Measurements from ENCODE around the gene PCP2.

The PCP2 gene

GRCh38 chr19:7670150-7670783 lies 36.7 kb upstream of the PCP2 start:
- Mint-ChIP-seq H3K4me1 (peaks cover 21% of the 10 kb centered on the region), H3K9me3 (peaks cover 3% of the 10 kb centered on the region), H3K27me3 (peaks cover 81% of the 10 kb centered on the region), H3K4me3 (peak overlapping the region; percentile 64), H3K27ac (no peak overlapping the region), H3K36me3 (no peaks in the 10 kb centered on the region)
- peak; percentile 39 for ATAC-seq

GRCh38 chr19:7669641-7670040 lies 36.1 kb upstream of the PCP2 start:
- Mint-ChIP-seq H3K4me3 (no peak overlapping the region), H3K36me3 (no peaks in the 10 kb centered on the region), H3K27me3 (peaks cover 77% of the 10 kb centered on the region), H3K27ac (no peak overlapping the region), H3K9me3 (peaks cover 3% of the 10 kb centered on the region), H3K4me1 (peaks cover 20% of the 10 kb centered on the region)
- no peak for ATAC-seq

GRCh38 chr19:7668842-7669241 lies 35.3 kb upstream of the PCP2 start, which contains the start of gene RETN:
RETN (plus strand) TSS chr19:7669049; CDS start chr19:7669327, 278 bp downstream.
- H3K9me3 Mint-ChIP-seq, result no peaks in the 10 kb centered on the region
- no peaks in the 10 kb centered on the region for H3K36me3 Mint-ChIP-seq
- H3K27me3 Mint-ChIP-seq, result peaks cover 69% of the 10 kb centered on the region
- H3K4me3 Mint-ChIP-seq, result peak within 1 kb of the TSS; percentile 30
- no peak for ATAC-seq
- H3K27ac Mint-ChIP-seq, result no peak within 1 kb of the TSS
- peaks cover 15% of the 10 kb centered on the region for H3K4me1 Mint-ChIP-seq

GRCh38 chr19:7665076-7665475 lies 31.6 kb upstream of the PCP2 start:
- Mint-ChIP-seq H3K9me3 (no peaks in the 10 kb centered on the region), H3K27ac (no peak overlapping the region), H3K36me3 (no peaks in the 10 kb centered on the region), H3K4me1 (peaks cover 2% of the 10 kb centered on the region), H3K4me3 (no peak overlapping the region), H3K27me3 (peaks cover 34% of the 10 kb centered on the region)
- ATAC-seq, result no peak

- no peaks in the 10 kb centered on the region for H3K4me1 Mint-ChIP-seq
- H3K9me3 Mint-ChIP-seq, result no peaks in the 10 kb centered on the region
- no peak overlapping the region for H3K27ac Mint-ChIP-seq
- ATAC-seq, result no peak
- no peak overlapping the region for H3K4me3 Mint-ChIP-seq
- H3K36me3 Mint-ChIP-seq, result no peaks in the 10 kb centered on the region
- peaks cover 20% of the 10 kb centered on the region for H3K27me3 Mint-ChIP-seq
These were observed 30.2 kb upstream of the PCP2 start for GRCh38 chr19:7663706-7664105.

- no peak for ATAC-seq
- Mint-ChIP-seq H3K4me1 (peaks cover 7% of the 10 kb centered on the region), H3K27me3 (peaks cover 11% of the 10 kb centered on the region), H3K4me3 (no peak overlapping the region), H3K27ac (no peak overlapping the region), H3K9me3 (no peaks in the 10 kb centered on the region), H3K36me3 (no peaks in the 10 kb centered on the region)
These were observed 29.1 kb upstream of the PCP2 start for GRCh38 chr19:7662657-7663056.

- Mint-ChIP-seq H3K36me3 (no peaks in the 10 kb centered on the region), H3K27ac (no peak overlapping the region), H3K27me3 (peaks cover 7% of the 10 kb centered on the region), H3K9me3 (no peaks in the 10 kb centered on the region), H3K4me3 (no peak overlapping the region), H3K4me1 (peaks cover 13% of the 10 kb centered on the region)
- no peak for ATAC-seq
These were observed 28.4 kb upstream of the PCP2 start for GRCh38 chr19:7661744-7662538.

- Mint-ChIP-seq H3K27me3 (no peaks in the 10 kb centered on the region), H3K36me3 (no peaks in the 10 kb centered on the region), H3K27ac (peak overlapping the region; percentile 75), H3K4me1 (peaks cover 13% of the 10 kb centered on the region), H3K9me3 (no peaks in the 10 kb centered on the region), H3K4me3 (peak overlapping the region; percentile 78)
- peak; percentile 98 for ATAC-seq
These were observed 24.7 kb upstream of the PCP2 start for GRCh38 chr19:7658219-7658686.

- H3K4me1 Mint-ChIP-seq, result peaks cover 23% of the 10 kb centered on the region
- H3K27me3 Mint-ChIP-seq, result no peaks in the 10 kb centered on the region
- H3K4me3 Mint-ChIP-seq, result no peak overlapping the region
- ATAC-seq, result peak; percentile 24
- peak overlapping the region; percentile 75 for H3K27ac Mint-ChIP-seq
- no peaks in the 10 kb centered on the region for H3K36me3 Mint-ChIP-seq
- H3K9me3 Mint-ChIP-seq, result no peaks in the 10 kb centered on the region
These were observed 23.7 kb upstream of the PCP2 start for GRCh38 chr19:7657131-7657751.

- no peak overlapping the region for H3K4me3 Mint-ChIP-seq
- H3K4me1 Mint-ChIP-seq, result peaks cover 26% of the 10 kb centered on the region
- no peaks in the 10 kb centered on the region for H3K27me3 Mint-ChIP-seq
- ATAC-seq, result no peak
- H3K9me3 Mint-ChIP-seq, result no peaks in the 10 kb centered on the region
- no peak overlapping the region for H3K27ac Mint-ChIP-seq
- H3K36me3 Mint-ChIP-seq, result no peaks in the 10 kb centered on the region
These were observed 22.1 kb upstream of the PCP2 start for GRCh38 chr19:7655581-7655980.

GRCh38 chr19:7654401-7654800 lies 20.9 kb upstream of the PCP2 start:
- Mint-ChIP-seq H3K27ac (no peak overlapping the region), H3K4me1 (peaks cover 26% of the 10 kb centered on the region), H3K9me3 (no peaks in the 10 kb centered on the region), H3K4me3 (no peak overlapping the region), H3K36me3 (no peaks in the 10 kb centered on the region), H3K27me3 (no peaks in the 10 kb centered on the region)
- no peak for ATAC-seq

GRCh38 chr19:7652061-7652641 lies 18.6 kb upstream of the PCP2 start:
- peaks cover 9% of the 10 kb centered on the region for H3K36me3 Mint-ChIP-seq
- H3K27ac Mint-ChIP-seq, result peak overlapping the region; percentile 73
- peaks cover 14% of the 10 kb centered on the region for H3K4me1 Mint-ChIP-seq
- H3K4me3 Mint-ChIP-seq, result peak overlapping the region; percentile 72
- ATAC-seq, result peak; percentile 87
- no peaks in the 10 kb centered on the region for H3K27me3 Mint-ChIP-seq
- no peaks in the 10 kb centered on the region for H3K9me3 Mint-ChIP-seq

GRCh38 chr19:7650148-7650547 lies 16.6 kb upstream of the PCP2 start:
- no peak for ATAC-seq
- H3K27me3 Mint-ChIP-seq, result no peaks in the 10 kb centered on the region
- no peaks in the 10 kb centered on the region for H3K9me3 Mint-ChIP-seq
- H3K4me1 Mint-ChIP-seq, result peaks cover 12% of the 10 kb centered on the region
- H3K27ac Mint-ChIP-seq, result no peak overlapping the region
- no peak overlapping the region for H3K4me3 Mint-ChIP-seq
- H3K36me3 Mint-ChIP-seq, result peaks cover 23% of the 10 kb centered on the region

GRCh38 chr19:7648265-7649014 lies 14.9 kb upstream of the PCP2 start:
- Mint-ChIP-seq H3K27me3 (no peaks in the 10 kb centered on the region), H3K27ac (no peak overlapping the region), H3K4me3 (no peak overlapping the region), H3K9me3 (no peaks in the 10 kb centered on the region), H3K36me3 (peaks cover 39% of the 10 kb centered on the region), H3K4me1 (peaks cover 12% of the 10 kb centered on the region)
- ATAC-seq, result no peak

- ATAC-seq, result no peak
- Mint-ChIP-seq H3K4me3 (no peak overlapping the region), H3K36me3 (peaks cover 51% of the 10 kb centered on the region), H3K9me3 (no peaks in the 10 kb centered on the region), H3K4me1 (peaks cover 2% of the 10 kb centered on the region), H3K27ac (no peak overlapping the region), H3K27me3 (no peaks in the 10 kb centered on the region)
These were observed 13.6 kb upstream of the PCP2 start for GRCh38 chr19:7647156-7647555.

All from stimulated activated memory B cell treated with anti-CD40 and anti-IgM and Interleukin-4, amounts not matched to agents 10 μg/mL and 1 μg/mL and 100 μg/mL, for 72 hours (primary cell).